SK-N-SH treated with all-trans-retinoic acid at 6 μM for 48 hours (cell line): Measurements from ENCODE around the gene CNTN4.

Source experiments
- ESRRG ChIP-seq: fragments of 250-450 bp; sonication (Bioruptor Pico); IDR thresholded peaks from 2 replicates; pipeline ENCODE4 v1.6.1; 2021; ENCODE audit warnings: mild to moderate bottlenecking
- TOX ChIP-seq: fragments of 250-450 bp; sonication (Bioruptor Pico); IDR thresholded peaks from 2 replicates; pipeline ENCODE4 v1.8.0; 2021; ENCODE audit warnings: mild to moderate bottlenecking, moderate library complexity, borderline replicate concordance
- ZFP30 ChIP-seq: fragments of 450-650 bp; formaldehyde crosslinking; IDR thresholded peaks from 2 replicates; pipeline ENCODE4 v1.5.0; 2022; ENCODE audit warnings: mild to moderate bottlenecking, moderate library complexity
- TF ChIP-seq, protein P1 (sequence below): fragments of 250-450 bp; sonication (Bioruptor Pico); IDR thresholded peaks from 2 replicates; pipeline ENCODE4 v1.8.0; 2020; ENCODE audit warnings: mild to moderate bottlenecking, moderate library complexity, borderline replicate concordance
- TF ChIP-seq, protein P2 (sequence below): fragments of 250-450 bp; sonication (Bioruptor Pico); IDR thresholded peaks from 2 replicates; pipeline ENCODE4 v1.5.1; 2020; ENCODE audit warnings: low read depth, mild to moderate bottlenecking, moderate library complexity

DNA sequence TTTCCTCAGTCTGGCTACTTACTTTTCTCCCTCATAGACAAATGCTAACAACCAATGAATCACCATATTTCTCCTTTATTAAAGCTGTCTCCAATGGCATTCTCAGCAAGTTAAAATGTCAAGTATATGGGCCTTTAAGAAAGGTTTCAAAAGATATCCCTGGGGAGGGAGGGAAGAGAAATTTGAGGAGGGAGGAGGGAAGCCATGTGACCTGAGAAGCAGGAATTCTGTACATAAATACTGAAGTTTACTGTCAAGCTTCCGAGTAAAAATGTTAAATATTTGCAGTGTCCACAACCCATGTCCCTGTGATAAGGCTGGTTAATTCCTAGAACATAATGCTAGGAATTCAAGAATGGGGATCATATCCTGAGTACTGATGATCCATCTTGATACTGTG, 175.9 kb downstream of the CNTN4 start:
- TF ChIP-seq, protein P1, sequence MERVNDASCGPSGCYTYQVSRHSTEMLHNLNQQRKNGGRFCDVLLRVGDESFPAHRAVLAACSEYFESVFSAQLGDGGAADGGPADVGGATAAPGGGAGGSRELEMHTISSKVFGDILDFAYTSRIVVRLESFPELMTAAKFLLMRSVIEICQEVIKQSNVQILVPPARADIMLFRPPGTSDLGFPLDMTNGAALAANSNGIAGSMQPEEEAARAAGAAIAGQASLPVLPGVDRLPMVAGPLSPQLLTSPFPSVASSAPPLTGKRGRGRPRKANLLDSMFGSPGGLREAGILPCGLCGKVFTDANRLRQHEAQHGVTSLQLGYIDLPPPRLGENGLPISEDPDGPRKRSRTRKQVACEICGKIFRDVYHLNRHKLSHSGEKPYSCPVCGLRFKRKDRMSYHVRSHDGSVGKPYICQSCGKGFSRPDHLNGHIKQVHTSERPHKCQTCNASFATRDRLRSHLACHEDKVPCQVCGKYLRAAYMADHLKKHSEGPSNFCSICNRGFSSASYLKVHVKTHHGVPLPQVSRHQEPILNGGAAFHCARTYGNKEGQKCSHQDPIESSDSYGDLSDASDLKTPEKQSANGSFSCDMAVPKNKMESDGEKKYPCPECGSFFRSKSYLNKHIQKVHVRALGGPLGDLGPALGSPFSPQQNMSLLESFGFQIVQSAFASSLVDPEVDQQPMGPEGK (CRISPR knock-in tag) = no peak
- TF ChIP-seq, protein P2, sequence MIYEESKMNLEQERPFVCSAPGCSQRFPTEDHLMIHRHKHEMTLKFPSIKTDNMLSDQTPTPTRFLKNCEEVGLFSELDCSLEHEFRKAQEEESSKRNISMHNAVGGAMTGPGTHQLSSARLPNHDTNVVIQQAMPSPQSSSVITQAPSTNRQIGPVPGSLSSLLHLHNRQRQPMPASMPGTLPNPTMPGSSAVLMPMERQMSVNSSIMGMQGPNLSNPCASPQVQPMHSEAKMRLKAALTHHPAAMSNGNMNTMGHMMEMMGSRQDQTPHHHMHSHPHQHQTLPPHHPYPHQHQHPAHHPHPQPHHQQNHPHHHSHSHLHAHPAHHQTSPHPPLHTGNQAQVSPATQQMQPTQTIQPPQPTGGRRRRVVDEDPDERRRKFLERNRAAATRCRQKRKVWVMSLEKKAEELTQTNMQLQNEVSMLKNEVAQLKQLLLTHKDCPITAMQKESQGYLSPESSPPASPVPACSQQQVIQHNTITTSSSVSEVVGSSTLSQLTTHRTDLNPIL (CRISPR knock-in tag) = no peak
- TF ChIP-seq ESRRG (CRISPR knock-in tag) = no peak
- no peak for TF ChIP-seq ZFP30 (CRISPR knock-in tag)
- TF ChIP-seq TOX (CRISPR knock-in tag) = no peak
